ENCODE measurements around the gene DDX1. TPM values are rescaled to one million over a fixed set of nuclear protein-coding genes. Genes with fewer than 3 reads are reported as not detected.

DDX1 gene
- total RNA-seq, 4 donors from 2014 or later = 63.0 to 85.6 (median 75.2) TPM

DNA sequence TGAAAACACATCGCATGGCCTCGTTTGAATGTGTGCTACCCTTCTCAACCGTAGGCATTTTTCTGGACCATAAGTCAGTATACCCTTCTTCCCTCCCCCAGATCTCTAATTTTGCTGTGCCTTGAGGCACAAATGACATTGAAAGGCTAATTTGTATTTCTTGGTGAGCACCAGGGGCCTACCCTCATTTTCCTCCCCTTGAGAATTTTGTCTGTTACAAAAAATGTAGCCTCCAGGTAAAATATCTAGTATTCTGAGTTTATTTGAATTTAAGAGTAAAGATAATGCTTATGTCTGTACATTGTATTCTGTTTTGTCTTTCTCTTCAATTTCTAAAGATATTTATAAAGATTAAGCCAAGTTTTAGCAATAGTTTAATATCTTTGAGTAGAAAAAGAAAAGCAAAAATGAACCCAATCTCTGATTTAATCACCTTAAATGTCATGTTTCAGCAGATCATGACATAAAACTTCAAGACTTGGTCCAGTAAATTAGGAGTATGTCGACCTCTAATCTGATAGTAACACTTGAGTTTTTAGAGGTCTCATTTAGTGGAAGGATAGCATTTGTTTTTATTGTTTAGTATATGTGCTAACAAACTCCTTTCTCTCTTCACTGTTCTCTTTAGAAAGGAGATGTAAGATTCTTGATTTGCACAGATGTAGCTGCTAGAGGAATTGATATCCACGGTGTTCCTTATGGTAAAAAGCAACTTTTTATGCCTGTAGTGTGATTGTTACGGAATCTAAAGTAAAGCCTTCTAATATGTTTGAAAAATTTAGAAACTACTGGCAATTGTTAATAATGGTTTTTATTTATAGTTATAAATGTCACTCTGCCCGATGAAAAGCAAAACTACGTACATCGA is 36.4 kb downstream of the DDX1 start:
- Histone ChIP-seq H3K36me3 (peaks cover 30 to 52% of the 10 kb centered on the region in 2 donors), H3K27me3 (no peaks in the 10 kb centered on the region), H3K4me1 (no peaks in the 10 kb centered on the region), H3K9me3 (no peaks in the 10 kb centered on the region), H3K27ac (no peak overlapping the region), H3K4me3 (replicated peaks in 1 of 3) (no peak overlapping the region)
- DNase-seq = no peak
- TF ChIP-seq, protein P1, sequence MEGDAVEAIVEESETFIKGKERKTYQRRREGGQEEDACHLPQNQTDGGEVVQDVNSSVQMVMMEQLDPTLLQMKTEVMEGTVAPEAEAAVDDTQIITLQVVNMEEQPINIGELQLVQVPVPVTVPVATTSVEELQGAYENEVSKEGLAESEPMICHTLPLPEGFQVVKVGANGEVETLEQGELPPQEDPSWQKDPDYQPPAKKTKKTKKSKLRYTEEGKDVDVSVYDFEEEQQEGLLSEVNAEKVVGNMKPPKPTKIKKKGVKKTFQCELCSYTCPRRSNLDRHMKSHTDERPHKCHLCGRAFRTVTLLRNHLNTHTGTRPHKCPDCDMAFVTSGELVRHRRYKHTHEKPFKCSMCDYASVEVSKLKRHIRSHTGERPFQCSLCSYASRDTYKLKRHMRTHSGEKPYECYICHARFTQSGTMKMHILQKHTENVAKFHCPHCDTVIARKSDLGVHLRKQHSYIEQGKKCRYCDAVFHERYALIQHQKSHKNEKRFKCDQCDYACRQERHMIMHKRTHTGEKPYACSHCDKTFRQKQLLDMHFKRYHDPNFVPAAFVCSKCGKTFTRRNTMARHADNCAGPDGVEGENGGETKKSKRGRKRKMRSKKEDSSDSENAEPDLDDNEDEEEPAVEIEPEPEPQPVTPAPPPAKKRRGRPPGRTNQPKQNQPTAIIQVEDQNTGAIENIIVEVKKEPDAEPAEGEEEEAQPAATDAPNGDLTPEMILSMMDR (IDR thresholded peaks at IDR 0.05) = no peak
- no peak for TF ChIP-seq POLR2A (IDR thresholded peaks at IDR 0.05)
- WGBS, 2 donors = 87 to 92% methylated on average over 9 of the region's 9 CpGs
- intact Hi-C loops (cut with DNase I) = no loop called here

DNA sequence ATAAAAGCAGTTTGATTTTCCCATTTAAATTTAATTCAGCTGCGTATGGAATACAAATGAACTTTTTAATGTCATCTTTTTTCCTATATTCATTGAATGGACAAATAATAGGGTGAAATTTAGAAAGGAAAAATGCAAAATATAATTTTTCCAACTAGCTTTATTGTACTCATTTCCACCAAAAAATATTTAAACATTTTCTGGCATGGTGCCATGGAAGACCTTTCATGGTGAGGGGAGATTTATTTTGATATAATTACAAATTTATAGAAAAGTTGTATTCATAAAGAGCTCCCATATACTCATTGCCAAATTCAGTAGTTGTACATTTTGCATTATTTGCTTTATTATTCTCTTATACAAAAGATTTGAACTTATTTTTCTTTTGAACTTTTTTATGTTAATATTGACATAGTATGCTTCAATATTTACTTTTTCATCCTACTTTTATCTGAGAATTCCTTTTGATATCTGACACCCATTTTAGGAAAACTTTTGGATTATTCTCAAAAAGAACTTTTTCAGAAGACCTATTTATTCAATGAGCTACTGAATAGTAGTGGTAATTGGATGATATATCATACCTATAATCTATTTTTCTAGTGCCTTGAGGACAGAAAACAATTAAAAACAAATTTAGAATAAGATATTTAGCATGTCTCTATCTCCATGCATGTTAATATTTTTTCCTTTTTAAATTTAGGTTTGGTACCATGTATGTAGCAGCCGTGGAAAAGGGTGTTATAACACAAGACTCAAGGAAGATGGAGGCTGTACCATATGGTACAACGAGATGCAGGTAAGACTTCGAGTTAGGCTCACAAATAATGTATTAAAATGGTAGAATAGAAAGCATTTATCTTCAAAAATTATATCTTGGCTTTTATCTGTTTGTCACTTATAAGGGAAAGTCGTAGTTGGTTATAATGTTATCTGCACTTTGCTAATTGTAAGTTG is 37.5 kb downstream of the DDX1 start:
- no peak for TF ChIP-seq POLR2A (IDR thresholded peaks at IDR 0.05)
- TF ChIP-seq, protein P1 (IDR thresholded peaks at IDR 0.05) = no peak
- 96% methylated on average over 5 of the region's 5 CpGs for WGBS, 2 donors
- no peak for DNase-seq
- peaks cover 20 to 41% of the 10 kb centered on the region in 2 donors for H3K36me3 ChIP-seq
- H3K9me3 ChIP-seq = no peaks in the 10 kb centered on the region
- no peak overlapping the region for H3K4me3 ChIP-seq (replicated peaks in 1 of 3)
- intact Hi-C loops (cut with DNase I) = no loop called here
- H3K27ac ChIP-seq = no peak overlapping the region
- H3K27me3 ChIP-seq = no peaks in the 10 kb centered on the region
- H3K4me1 ChIP-seq = no peaks in the 10 kb centered on the region

DNA sequence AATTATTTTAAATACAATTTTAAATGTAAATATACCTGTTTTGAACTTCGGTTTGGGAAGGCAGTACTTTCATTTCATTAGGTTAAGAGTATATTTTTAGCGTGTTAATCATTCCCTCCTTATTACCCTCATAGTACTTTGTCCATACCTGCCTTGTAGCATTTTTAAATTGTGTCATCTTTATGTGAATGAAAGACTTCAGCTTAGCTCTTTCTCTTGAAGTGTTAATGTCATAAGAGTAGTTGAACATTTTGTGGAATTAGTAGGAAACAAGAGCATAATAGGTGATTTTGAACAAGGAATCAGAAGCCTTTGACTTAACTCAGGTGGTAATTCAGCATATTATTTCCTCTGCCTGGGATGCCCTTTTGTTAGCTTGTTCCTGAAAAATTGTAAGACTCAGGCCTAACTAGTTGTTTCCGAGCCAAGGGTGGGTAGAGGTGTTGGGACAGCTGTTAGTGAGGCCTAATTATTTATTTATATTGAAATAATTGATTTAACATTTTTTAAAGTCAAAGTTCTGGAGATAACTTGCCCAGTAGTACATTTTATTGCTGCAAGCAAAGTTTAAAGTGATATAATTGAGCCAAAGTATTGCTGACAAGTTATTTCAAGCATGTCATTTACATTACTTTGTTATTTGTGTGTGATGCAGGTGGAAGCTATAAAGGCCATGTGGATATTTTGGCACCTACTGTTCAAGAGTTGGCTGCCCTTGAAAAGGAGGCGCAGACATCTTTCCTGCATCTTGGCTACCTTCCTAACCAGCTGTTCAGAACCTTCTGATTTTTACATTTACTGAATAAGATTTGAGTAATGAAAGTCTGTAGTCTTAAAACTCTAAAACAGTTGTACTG is 38.7 kb downstream of the DDX1 start:
- Histone ChIP-seq H3K27ac (no peak overlapping the region), H3K36me3 (peaks cover 12 to 34% of the 10 kb centered on the region in 2 donors)

DNA sequence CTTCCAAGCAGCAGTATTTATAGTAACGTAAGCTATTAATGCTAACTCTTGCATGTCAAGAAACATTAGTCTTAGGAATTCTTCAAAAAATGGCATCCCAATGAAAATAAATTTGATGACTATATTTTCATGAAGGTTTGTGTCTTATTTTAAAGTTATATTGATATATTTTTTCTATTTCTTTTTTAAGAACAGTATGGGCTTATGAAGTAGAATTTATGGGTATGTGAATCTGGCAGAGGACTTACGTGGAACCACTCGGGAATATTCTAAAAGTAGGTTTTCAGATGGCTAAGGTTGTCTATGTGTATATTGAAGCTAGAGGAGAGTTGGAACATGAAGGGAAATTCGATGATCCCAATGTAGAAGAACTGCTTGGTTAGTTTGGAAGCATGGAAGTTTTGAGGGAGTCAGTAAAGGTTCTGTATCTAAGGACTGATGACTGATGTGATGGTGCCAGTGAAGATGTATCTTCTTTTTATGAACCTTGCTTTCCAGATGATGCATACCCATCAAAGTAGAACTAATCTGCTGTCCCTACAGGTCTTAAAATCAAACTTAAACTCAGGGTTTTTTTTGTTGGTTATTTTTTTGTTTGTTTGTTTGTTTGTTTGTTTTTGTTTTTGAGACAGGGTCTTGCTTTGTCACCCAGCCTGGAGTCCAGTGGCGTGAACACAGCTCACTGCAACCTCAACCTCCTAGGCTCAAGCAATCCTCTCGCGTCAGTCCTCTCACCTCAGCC is 39.5 kb downstream of the DDX1 start:
- H3K36me3 ChIP-seq = peaks cover 12 to 34% of the 10 kb centered on the region in 2 donors
- TF ChIP-seq, protein P1 (IDR thresholded peaks at IDR 0.05) = no peak
- no peak for TF ChIP-seq POLR2A (IDR thresholded peaks at IDR 0.05)
- H3K27ac ChIP-seq = no peak overlapping the region
- DNase-seq = no peak
- WGBS, 2 donors = 92% methylated on average over 7 of the region's 7 CpGs
- peaks cover 0 to 3% of the 10 kb centered on the region in 2 donors for H3K4me1 ChIP-seq
- intact Hi-C loops (cut with DNase I) = no loop called here
- H3K4me3 ChIP-seq (replicated peaks in 1 of 3) = no peak overlapping the region
- no peaks in the 10 kb centered on the region for H3K9me3 ChIP-seq
- H3K27me3 ChIP-seq = no peaks in the 10 kb centered on the region

More for the DNA sequence above, 38.7 kb downstream of the DDX1 start:
- H3K9me3 ChIP-seq = no peaks in the 10 kb centered on the region
- 93% methylated on average over 4 of the region's 4 CpGs for WGBS, 2 donors
- TF ChIP-seq POLR2A (IDR thresholded peaks at IDR 0.05) = no peak
- TF ChIP-seq, protein P1 (IDR thresholded peaks at IDR 0.05) = no peak
- H3K27me3 ChIP-seq = no peaks in the 10 kb centered on the region
- H3K4me3 ChIP-seq (replicated peaks in 1 of 3) = no peak overlapping the region
- DNase-seq = no peak
- peaks cover 0 to 3% of the 10 kb centered on the region in 2 donors for H3K4me1 ChIP-seq
- intact Hi-C loops (cut with DNase I) = no loop called here
